ENCODE data around the gene NELFCD.

The NELFCD gene

DNA sequence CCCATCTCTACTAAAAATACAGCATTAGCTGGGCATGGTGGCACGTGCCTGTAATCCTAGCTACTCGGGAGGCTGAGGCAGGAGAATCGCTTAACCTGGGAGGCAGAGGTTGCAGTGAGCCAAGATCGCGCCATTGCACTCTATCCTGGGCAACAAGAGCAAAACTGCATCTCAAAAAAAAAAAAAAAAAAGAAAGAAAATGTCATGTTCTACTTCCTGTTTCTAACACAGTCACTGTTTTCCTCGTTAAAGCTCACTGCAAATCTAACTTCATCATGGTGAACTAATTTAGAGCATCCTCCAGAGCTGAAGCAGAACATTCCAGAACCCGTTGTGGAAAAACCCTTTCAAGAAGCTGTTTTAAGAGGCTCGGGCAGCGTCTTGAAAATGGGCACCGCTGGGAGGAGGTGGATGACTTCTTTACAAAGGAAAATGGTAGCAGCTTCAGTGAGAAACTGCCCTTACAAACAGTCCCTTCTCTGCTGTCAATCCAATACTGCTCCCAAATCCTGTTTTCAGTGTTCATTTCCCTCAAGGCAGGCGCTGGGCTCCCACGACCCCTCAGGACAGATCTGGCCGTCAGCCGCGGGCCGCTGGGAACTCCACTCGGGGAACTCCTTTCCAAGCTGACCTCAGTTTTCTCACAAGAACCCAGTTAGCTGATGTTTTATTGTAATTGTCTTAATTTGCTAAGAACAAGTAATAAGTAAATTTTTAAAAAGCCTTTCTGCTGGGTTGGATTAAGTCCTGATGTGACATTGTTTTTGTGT, 13.5 kb downstream of the NELFCD start:
- DNase-seq (ENCODE audit: low read depth): no peak

- no peak for DNase-seq (ENCODE audit: low read depth)
Measured at GRCh38 chr20:58995461-58996225, 14.6 kb downstream of the NELFCD start.

DNA sequence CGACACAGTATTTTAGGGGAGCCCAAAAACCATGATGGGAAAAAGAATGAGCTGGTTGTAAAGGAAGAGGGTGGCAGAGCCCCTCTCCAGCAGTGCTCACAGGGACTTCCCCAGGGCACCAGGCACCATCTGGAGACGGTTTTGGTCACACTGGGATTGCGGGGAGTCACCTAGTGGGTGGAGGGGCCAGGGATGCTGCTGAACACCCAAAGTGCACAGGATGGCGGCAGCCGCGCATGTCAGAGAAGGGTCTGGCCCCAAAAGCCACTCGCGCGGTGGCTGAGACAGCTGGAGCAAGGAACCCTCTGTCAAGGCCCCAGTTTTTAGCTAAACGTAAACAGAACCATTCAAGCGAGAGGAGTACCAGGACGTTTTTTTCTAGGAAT, 15.2 kb downstream of the NELFCD start:
- no peak for DNase-seq (ENCODE audit: low read depth)

DNA sequence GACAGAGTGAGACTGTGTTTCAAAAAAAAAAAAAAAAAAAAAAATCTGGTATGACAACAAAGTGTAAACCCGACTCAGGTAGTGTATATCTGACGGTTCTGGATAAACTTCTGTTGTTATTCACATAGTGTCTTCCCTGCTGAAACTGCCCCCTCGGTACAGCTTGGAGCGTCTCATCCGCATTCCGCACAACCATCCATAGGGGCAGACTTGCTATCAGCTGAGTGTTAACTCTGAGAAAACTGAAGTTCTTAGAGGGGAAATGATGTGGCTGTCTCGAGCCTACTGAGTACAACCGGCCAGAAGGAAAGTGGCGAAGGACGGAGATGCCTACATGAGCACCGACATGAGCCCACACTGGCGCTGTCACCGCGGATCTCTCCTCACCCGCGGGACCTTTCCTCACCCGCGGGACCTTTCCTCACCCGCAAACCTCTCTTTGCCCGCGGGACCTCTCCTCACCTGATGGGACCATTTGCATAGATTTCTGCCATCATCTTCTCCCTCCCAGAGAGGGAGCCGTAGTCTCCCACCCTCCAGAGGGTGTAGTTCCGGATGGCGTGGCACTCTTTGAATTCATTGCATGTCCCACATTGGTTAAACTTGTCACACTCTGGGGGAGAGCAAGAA, 16.2 kb downstream of the NELFCD start:
- DNase-seq (ENCODE audit: low read depth): no peak

DNA sequence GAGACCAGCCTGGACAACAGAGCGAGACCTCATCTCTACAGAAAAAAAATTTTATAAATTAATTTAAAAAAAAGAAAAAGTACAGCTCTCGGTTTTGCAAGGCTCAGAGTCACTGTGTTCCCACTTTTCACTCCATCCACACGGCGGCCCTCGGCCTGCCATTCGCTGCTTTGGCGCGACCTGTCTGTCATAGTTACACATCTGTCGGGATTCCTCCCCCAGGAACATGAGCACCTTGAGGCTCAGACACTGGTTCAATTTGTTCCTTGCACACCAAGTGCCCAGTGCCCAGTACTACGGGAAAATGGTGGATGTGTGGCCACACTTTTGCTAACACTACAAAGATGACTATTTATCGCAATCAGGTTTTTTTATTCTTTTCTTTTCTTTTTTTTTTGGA, 17.6 kb downstream of the NELFCD start:
- DNase-seq (ENCODE audit: low read depth): no peak

GRCh38 chr20:59000326-59000725, 19.3 kb downstream of the NELFCD start:
- no peak for DNase-seq (ENCODE audit: low read depth)

- DNase-seq (ENCODE audit: low read depth): no peak
Measured at GRCh38 chr20:59001068-59001448, 20.0 kb downstream of the NELFCD start.

DNA sequence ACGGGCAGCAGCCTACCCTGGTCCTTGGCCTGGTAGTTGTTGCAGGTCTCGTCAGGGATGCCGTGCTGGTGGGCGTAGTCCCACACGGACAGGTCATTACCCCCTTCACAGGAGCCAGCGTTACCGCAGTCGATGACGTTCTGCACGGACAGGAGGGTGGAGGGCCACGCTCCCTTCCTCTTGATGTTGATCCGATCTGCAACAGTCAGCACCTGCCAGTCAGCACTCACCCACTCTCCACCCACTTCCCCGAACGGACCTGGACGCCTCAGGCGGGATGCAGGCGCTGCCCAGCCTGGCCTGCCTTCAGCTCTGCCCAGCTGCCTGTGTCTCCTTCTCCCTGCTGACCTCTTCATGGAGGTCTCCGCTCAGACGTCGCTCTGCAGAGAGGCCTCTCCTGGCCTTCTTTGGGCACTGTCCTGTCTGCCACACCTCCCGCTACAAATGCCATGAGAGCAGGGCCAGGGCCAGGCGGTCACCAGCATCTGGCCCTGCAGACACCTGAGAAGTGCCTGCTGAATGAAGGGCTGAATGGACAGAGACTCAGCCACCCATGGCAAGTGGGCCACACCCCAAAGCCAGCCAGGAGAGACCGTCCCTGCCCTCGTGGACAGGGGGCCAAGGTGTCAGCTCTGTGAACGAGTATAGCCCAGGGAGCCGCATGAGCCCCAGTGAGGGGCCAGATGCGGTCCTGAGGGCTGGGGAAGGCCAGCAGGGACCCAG, 20.6 kb downstream of the NELFCD start:
- no peak for DNase-seq (ENCODE audit: low read depth)

DNA sequence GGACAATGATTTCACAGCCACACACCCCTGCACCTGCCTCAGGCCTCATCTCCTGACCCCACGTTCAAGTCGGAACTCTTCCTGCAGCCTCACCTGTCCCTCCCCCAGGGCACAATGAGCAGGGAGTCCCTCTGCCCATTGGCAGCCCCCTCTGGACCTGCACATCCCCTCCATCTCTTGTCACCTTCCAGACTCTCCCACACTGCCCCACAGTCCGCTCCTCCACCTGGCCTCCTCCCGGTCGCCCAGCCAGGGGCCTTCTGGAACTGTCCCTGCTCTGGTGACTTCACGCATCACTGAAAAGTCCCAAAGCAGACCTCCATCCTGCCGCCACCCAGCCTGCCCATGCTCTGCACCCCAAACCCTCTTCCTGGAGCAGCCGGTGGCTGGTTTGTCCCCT, 21.3 kb downstream of the NELFCD start:
- no peak for DNase-seq (ENCODE audit: low read depth)

DNA sequence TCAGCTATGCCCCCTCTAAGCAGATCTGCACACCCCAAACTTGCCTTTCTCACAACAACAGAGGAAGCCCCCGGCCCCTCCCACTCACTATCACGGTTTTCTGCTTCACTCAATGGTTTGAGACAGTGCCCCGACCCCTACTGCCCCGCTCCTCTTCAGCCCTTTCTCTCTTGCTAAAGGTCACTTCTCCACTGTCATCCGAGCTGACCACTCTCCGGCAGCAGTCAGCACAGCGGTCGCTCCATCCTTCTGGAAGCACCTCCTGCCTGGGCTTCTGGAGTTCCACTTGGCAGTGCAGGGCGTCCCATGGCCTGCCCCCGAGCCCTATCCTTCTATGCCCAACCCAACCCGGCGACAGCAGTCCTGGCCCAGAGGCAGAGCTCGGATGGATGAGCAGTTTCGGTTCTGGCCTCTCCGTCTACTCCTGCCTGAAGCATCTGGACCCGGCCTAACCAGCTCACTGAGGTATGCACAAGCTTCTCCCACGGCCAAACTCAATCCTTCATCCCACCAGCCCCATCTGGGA, 21.9 kb downstream of the NELFCD start:
- no peak for DNase-seq (ENCODE audit: low read depth)

GRCh38 chr20:59003836-59004492, 22.9 kb downstream of the NELFCD start:
- no peak for DNase-seq (ENCODE audit: low read depth)

GRCh38 chr20:59004493-59004762, 23.4 kb downstream of the NELFCD start:
- peak; percentile 40 for DNase-seq (ENCODE audit: low read depth)

DNA sequence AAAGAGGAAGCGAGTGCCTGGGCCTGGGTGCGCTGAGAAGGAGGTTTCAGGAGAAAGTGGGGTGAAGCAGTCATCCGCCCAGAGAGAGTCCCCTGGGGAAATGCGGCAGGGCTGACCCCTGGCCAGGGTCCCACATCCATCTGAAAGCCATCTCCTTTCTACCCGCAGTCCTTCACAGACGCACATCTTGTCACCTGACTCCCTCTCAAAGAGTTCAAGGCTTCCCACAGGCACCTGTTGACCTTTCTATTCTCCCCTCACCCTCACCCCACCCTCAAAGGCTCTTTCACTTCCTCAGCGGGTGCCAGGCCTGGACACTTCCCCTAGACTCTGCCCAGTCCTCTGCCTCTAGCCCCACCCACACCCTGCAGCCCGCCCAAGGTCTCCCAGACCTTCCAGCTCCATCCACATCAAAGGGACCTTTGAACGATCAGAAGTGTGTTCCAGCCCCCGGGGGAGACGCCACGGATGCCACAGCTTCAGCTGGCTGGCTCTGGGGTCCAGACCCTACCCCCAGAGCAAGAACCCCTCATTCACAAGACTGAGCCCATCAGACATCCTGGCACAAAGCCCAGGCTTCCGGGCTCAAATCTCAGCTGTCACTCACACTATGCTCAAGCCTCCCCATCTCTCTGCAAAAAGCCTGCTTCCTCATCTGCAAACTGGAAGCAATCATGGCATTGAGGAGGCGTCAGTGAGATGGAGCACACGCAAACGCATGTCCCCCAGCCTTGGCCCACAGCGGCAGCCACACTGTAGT, 23.9 kb downstream of the NELFCD start:
- peak; percentile 36 for DNase-seq (ENCODE audit: low read depth)

DNA sequence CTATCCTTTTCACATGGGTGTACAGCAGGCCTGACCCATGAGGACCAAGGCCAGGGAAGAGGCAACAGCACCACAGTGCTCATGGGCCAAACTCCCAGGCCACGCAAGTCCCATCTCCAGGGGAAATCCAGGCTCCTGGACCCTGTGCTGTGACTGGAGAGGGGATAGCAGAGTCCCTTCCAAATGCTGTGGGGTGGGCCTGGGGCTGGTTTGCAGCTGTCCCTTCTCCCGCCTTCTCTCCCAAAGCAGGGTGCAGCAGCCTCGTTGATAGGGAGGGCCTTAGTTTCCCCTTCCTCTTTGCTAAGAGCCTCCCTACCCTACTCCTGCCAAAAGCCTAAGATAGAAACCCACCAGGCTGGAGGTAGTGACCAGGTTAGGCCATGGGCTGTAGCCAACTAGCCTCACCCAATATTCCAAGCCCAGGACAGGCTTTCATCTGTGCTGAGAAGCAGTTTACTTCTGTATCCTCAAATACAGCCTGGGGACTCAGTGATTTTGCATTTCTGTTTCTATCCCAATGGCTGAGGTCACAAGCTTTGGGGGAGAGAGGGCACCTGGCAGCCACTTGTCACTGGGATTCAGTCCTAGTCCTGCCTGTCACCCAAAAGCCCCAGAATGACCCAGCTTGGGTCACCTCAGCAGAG, 24.6 kb downstream of the NELFCD start:
- no peak for DNase-seq (ENCODE audit: low read depth)

DNA sequence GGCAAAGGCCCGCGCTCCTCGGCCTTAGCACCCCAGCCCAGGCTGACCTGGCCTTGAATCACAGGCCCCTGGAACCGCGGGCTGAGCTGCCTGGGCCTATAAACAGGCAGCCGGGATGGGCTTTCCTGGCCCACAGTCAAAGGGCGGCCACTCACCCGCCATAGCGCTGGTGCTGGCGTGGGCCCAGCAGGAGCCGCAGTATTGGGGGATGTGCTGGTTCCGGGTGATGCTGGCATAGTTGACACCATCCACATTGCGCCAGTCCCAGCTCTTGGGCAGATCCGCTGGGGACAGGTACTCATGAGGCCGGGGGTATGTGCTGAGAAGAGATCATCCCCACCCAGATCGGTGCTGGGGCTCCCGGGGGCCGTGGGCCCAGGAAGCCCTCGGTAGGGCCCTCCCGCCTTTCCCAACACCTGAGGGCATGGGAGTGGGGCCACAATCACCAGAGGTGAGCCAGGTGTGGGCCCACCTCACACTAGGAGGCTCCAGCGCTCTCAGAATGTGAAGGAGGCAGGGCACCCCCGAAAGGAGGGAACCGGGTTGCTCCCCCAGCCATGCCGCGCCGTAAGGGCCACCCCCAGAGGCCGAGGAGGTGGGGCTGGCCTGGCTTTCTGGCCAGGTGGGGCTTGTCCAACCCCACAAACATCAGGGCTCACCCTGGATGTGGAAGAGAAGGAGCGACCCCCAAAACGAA, 25.3 kb downstream of the NELFCD start:
- no peak for DNase-seq (ENCODE audit: low read depth)

DNA sequence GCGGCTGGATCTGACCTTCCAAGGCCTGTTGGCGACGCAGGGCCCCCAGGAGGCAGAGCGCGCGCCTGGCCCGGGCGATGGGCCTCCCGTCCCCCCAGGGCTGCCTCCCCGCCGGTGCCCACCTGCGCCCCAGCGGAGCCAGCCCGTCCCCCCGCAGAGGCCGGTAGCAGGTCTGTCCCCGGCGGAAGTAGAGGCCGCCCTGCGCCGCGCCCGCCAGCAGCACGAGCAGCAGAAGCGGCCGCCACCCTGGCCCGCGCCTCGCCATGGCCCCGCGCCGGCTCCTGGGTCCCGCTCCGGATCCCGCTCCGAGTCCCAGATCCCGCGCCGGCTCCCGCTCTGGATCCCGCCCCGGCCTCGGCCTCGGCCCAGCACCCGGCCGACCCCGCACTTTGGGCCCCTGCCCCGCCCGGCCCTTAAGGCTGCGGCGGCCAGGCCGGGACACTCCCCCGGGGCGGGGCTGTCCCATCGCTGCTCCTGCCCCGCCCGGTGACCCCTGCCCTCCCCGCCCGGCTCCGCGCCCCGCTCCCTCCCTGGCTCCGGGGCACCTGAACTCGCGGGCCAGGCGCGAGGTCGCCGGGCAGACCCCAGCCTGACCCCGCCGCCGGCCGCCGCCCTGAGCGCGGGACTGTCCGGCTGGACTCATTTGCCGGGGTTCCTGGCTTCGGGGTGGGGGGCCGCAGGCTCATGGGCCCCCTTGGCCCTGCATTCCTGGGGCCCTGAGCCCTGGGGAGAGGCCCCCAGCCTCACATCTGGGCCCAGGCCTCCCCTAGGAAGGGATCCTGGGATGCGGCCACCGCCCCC, 26.0 kb downstream of the NELFCD start, which contains the start of gene CTSZ:
Gene CTSZ, minus strand, starts transcription at position 391 of the 801 bp plus-strand sequence. Its CDS starts 126 bp downstream, at position 265.
- DNase-seq (ENCODE audit: low read depth): peak; percentile 17

DNA sequence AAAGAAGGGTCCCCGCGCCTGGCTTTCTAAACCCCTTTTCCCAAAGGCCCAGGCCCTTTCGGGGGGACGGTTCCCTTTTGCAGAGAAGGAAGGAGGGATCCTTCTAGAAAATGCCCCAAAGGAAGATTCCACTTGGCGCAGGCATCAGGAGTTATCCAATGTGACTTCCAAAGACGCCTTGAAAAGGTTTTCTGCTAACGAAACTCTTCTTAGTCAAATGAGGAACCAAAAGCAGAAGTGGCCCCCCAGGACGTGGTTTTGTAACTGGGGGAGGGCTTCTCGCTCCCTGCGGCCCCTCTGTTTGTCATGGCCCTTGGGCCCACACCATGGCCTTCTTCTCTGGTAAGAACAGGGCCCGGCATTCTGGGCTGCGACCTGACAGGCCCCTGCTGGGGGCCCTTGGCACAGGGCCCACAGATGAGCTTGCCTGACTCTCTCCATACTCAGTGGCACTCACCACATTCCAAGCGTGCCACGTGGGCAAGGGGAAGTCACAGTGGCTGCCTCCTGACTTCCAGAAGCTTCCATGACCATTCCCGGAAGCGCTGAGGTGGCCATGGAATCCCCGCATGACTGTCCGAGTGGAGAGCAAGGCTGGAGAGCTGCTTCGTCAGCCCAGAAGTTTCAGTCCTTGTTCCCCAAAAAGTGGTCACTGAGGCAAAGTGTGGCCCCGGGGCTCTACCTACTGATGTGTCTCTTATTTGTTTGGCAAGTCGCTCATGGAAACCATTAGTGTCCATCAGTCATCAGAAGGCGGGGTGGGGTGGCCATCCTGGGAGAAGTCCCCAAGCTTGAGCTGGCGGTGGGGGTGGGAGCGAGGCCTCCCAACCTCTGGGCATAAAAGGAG, 26.8 kb downstream of the NELFCD start:
- DNase-seq (ENCODE audit: low read depth): no peak

DNA sequence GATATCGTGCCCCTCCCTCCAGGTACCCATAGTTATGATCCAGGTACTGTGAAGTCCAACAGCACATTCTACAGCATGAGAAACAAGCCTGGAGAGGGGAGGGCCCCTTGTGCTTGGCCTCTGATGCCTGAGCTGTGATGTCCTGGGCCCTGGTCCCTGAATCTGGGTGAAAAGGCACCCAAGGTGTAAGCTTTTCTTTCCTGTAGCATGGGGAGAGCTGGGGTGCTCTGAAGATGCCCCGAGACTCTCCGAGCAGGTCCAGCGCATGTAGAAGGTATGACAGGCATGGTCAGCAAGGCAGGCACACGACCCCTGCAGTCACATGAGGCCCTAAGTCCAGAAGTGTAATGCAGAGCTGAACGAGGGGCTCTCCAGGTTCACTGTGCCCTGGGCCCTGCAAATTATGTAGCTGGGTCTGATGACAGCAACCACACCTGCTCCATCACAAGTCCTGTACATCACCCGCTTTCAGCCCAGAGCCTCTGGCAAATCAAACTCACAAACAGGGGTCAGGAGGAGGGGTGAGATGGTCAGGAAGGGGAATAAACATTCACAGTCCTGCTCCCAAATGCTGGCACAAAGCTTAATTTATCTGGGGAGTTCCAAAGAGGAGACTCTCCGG, 27.8 kb downstream of the NELFCD start:
- no peak for DNase-seq (ENCODE audit: low read depth)
